Natural killer cell (primary cell): ENCODE results near the gene ANKH. TPM values are rescaled to one million over a fixed set of nuclear protein-coding genes. Genes with fewer than 3 reads are reported as not detected.
A peak's percentile ranks its signal among the peaks of the same experiment; 100 is the strongest.

Source experiments
- ATAC-seq, 3 donors: fragments of 150-1000 bp in 2 of 3; fragments of 200-7000 bp in 1 of 3; cut with Tn5 transposase; 1 replicate in 1 of 3; 2 replicates in 2 of 3; pipeline ENCODE4 v1.10.0; 2021; ENCODE audit warnings: mild to moderate bottlenecking in 2 of 3, moderate library complexity in 2 of 3
- DNase-seq, 2 donors: peaks; one replicate each; pipeline versions ENCODE4 v3.0.0 to v3.0.0-alpha.2; 2013 to 2021; ENCODE audit warnings: mixed read lengths in 1 of 2
- H3K27ac ChIP-seq: one replicate; pipeline ENCODE4 v1.5.1; 2013; ENCODE audit warnings: mild to moderate bottlenecking, low read length
- H3K27me3 ChIP-seq: one replicate; pipeline ENCODE4 v1.6.1; 2013; ENCODE audit warnings: low read length; ENCODE audit not compliant: control insufficient read depth, insufficient read depth
- H3K36me3 ChIP-seq: one replicate; pipeline ENCODE4 v1.6.1; 2013; ENCODE audit warnings: low read length; ENCODE audit not compliant: control insufficient read depth, insufficient read depth
- H3K4me1 ChIP-seq: one replicate; pipeline ENCODE4 v1.6.1; 2013; ENCODE audit warnings: low read length; ENCODE audit not compliant: control insufficient read depth, insufficient read depth
- H3K4me3 ChIP-seq: one replicate; pipeline ENCODE4 v1.5.1; 2013; ENCODE audit warnings: low read length
- H3K9me3 ChIP-seq: one replicate; pipeline ENCODE4 v1.6.1; 2013; ENCODE audit warnings: low read length; ENCODE audit not compliant: control insufficient read depth, insufficient read depth
- H3K27ac Mint-ChIP-seq, 2 donors: one replicate each; pipeline ENCODE4 v1.8.0; 2022; ENCODE audit warnings: mild to moderate bottlenecking in 2 of 2, mixed read lengths in 2 of 2, moderate library complexity in 1 of 2
- H3K27me3 Mint-ChIP-seq, 2 donors: one replicate each; pipeline ENCODE4 v1.8.0; 2022; ENCODE audit warnings: low read depth in 2 of 2, mixed read lengths in 2 of 2
- H3K36me3 Mint-ChIP-seq: one replicate; pipeline ENCODE4 v1.8.0; 2022; ENCODE audit warnings: mixed read lengths
- H3K4me1 Mint-ChIP-seq, 2 donors: one replicate each; pipeline ENCODE4 v1.8.0; 2022; ENCODE audit warnings: mixed read lengths in 2 of 2
- H3K4me3 Mint-ChIP-seq: one replicate; pipeline ENCODE4 v1.8.0; 2022; ENCODE audit warnings: mild to moderate bottlenecking, moderate library complexity, mixed read lengths
- H3K9me3 Mint-ChIP-seq, 2 donors: one replicate each; pipeline ENCODE4 v1.8.0; 2022; ENCODE audit warnings: mixed read lengths in 2 of 2
- CTCF ChIP-seq: fragments of 200-600 bp; IDR thresholded peaks from one replicate; pipeline ENCODE4 v1.8.0; 2022; ENCODE audit warnings: antibody characterized with exemption
- WGBS: methylation state at CpG from one replicate; pipeline ENCODE4 v1.1.7; 2013; ENCODE audit warnings: missing lambda C conversion rate; ENCODE audit not compliant: insufficient coverage; 5-methylcytosine and 5-hydroxymethylcytosine counted together
- intact Hi-C: fragments of 100-400 bp; cut with micrococcal nuclease; formaldehyde crosslinking; loops from one replicate; pipeline ENCODE4 v1.14.2; 2022
- total RNA-seq, 4 donors: library from RNA; stranded (reverse); fragments of 120-200 nt in 1 of 4; gene quantifications; one replicate each; pipeline versions ENCODE4 v1.2.3 to v1.2.4, GENCODE V29; 2013 to 2022

Gene ANKH
- total RNA-seq, 3 donors from 2014 or later (not counting 1 experiment from before 2014, with no cell fraction given), result 52.9 to 78.0 (median 63.8) TPM

GRCh38 chr5:14720236-14720923 is 151.2 kb downstream of the ANKH start:
- Mint-ChIP-seq H3K36me3 (no peaks in the 10 kb centered on the region), H3K4me1 (peaks cover 4 to 10% of the 10 kb centered on the region in 2 donors), H3K27me3 (no peaks in the 10 kb centered on the region), H3K9me3 (no peaks in the 10 kb centered on the region), H3K4me3 (no peak overlapping the region), H3K27ac (no peak overlapping the region)
- 98% methylated on average over 3 of the region's 3 CpGs for WGBS
- intact Hi-C loops, result no loop called here
- no peak overlapping the region for H3K4me3 ChIP-seq
- DNase-seq (no peak), ATAC-seq (no peak)
- no peak for TF ChIP-seq CTCF
- H3K27me3 ChIP-seq, result no peaks in the 10 kb centered on the region
- H3K9me3 ChIP-seq, result no peaks in the 10 kb centered on the region
- H3K36me3 ChIP-seq, result peaks cover 2% of the 10 kb centered on the region
- H3K27ac ChIP-seq, result no peak overlapping the region
- H3K4me1 ChIP-seq, result peaks cover 2% of the 10 kb centered on the region

GRCh38 chr5:14718778-14719177 is 152.8 kb downstream of the ANKH start:
- Histone ChIP-seq H3K4me3 (no peak overlapping the region), H3K9me3 (no peaks in the 10 kb centered on the region), H3K27me3 (no peaks in the 10 kb centered on the region), H3K27ac (no peak overlapping the region), H3K4me1 (no peaks in the 10 kb centered on the region), H3K36me3 (peaks cover 12% of the 10 kb centered on the region)
- no peak for TF ChIP-seq CTCF
- Mint-ChIP-seq H3K27ac (peak overlapping the region in 1 of 2 donors; percentile 75), H3K27me3 (no peaks in the 10 kb centered on the region), H3K9me3 (no peaks in the 10 kb centered on the region), H3K4me3 (no peak overlapping the region), H3K36me3 (no peaks in the 10 kb centered on the region), H3K4me1 (peaks cover 10% of the 10 kb centered on the region in 2 donors)
- 87% methylated on average over 4 of the region's 5 CpGs for WGBS
- DNase-seq (no peak), ATAC-seq (no peak)
- intact Hi-C loops, result no loop called here

GRCh38 chr5:14716755-14717752 is 154.5 kb downstream of the ANKH start:
- H3K4me1 ChIP-seq, result no peaks in the 10 kb centered on the region
- peaks cover 12 to 19% of the 10 kb centered on the region in 2 donors for H3K4me1 Mint-ChIP-seq

More at GRCh38 chr5:14716755-14717752, 154.5 kb downstream of the ANKH start:
- Mint-ChIP-seq H3K36me3 (peaks cover 2% of the 10 kb centered on the region), H3K9me3 (no peaks in the 10 kb centered on the region), H3K27me3 (no peaks in the 10 kb centered on the region), H3K4me3 (no peak overlapping the region), H3K27ac (peak overlapping the region; percentile 38 to 84)
- Histone ChIP-seq H3K27ac (no peak overlapping the region), H3K9me3 (no peaks in the 10 kb centered on the region), H3K4me3 (no peak overlapping the region), H3K27me3 (no peaks in the 10 kb centered on the region), H3K36me3 (peaks cover 27% of the 10 kb centered on the region)
- no peak for ATAC-seq
- 92% methylated on average over 10 of the region's 13 CpGs for WGBS
- TF ChIP-seq CTCF, result no peak
- intact Hi-C loops, result no loop called here
- DNase-seq, result no peak
